IMR-90 (cell line): ENCODE results near the gene KLHL29. TPM values are rescaled to one million over a fixed set of nuclear protein-coding genes. Genes with fewer than 3 reads are reported as not detected.

Experiments
- ATAC-seq: fragments of 200-7000 bp; cut with Tn5 transposase; 2 replicates; pipeline ENCODE4 v1.9.1; 2020; ENCODE audit warnings: low read depth, mild to moderate bottlenecking, moderate library complexity
- BruUV-seq: library from RNA; stranded (reverse); fragments of 400-500 nt; replicated peaks from 2 replicates; lab custom pipeline; 2021; lab: Mats Ljungman, UMichigan
- CTCF ChIA-PET: fragments of 300-600 bp; formaldehyde crosslinking; extraction: SDS; loops from one replicate; lab custom pipeline; 2021; ENCODE audit warnings: antibody characterized with exemption; lab: Yijun Ruan, JAX
- POLR2A ChIA-PET: fragments of 300-600 bp; sonication (Branson Sonifier 250); formaldehyde crosslinking; loops from one replicate; lab custom pipeline; 2022; ENCODE audit warnings: antibody characterized with exemption; ENCODE audit not compliant: unreplicated experiment; lab: Charles Lee
- DNase-seq: peaks from one replicate; pipeline ENCODE4 v3.0.0; 2013
- H2AFZ ChIP-seq: replicated peaks from 2 replicates; pipeline ENCODE3; 2013; ENCODE audit warnings: low read length, mild to moderate bottlenecking; ENCODE audit not compliant: poor library complexity
- H2AK5ac ChIP-seq: 2 replicates; pipeline ENCODE4 v1.6.1; 2013; ENCODE audit warnings: low read depth, low read length, inconsistent platforms
- H2AK9ac ChIP-seq: replicated peaks from 2 replicates; pipeline ENCODE3; 2013; ENCODE audit warnings: mild to moderate bottlenecking, low read depth, low read length, moderate library complexity; ENCODE audit not compliant: poor library complexity
- H2BK120ac ChIP-seq: 2 replicates; pipeline ENCODE4 v1.6.1; 2013; ENCODE audit warnings: low read depth, low read length, inconsistent platforms
- H2BK15ac ChIP-seq: 3 replicates; pipeline ENCODE4 v1.6.1; 2013; ENCODE audit warnings: low read depth, low read length, inconsistent platforms
- H2BK20ac ChIP-seq: 2 replicates; pipeline ENCODE4 v1.6.1; 2013; ENCODE audit warnings: low read depth, mild to moderate bottlenecking, inconsistent platforms, low read length, moderate library complexity
- H2BK5ac ChIP-seq: 2 replicates; pipeline ENCODE4 v1.6.1; 2013; ENCODE audit warnings: mild to moderate bottlenecking, low read depth, low read length, inconsistent platforms; ENCODE audit not compliant: poor library complexity, severe bottlenecking
- H3K14ac ChIP-seq: replicated peaks from 2 replicates; pipeline ENCODE4 v1.6.1; 2013; ENCODE audit warnings: low read depth, low read length, inconsistent platforms
- H3K18ac ChIP-seq: 2 replicates; pipeline ENCODE4 v1.6.1; 2013; ENCODE audit warnings: low read depth, low read length, control low read depth
- H3K23ac ChIP-seq: 2 replicates; pipeline ENCODE4 v1.6.1; 2013; ENCODE audit warnings: low read depth, low read length, inconsistent platforms
- H3K27ac ChIP-seq: 2 replicates; pipeline ENCODE4 v1.5.1; 2013; ENCODE audit warnings: mild to moderate bottlenecking, control low read depth, low read length; ENCODE audit not compliant: insufficient read depth
- H3K27me3 ChIP-seq: 2 replicates; pipeline ENCODE4 v1.6.1; 2013; ENCODE audit warnings: low read length; ENCODE audit not compliant: control insufficient read depth, insufficient read depth
- H3K36me3 ChIP-seq: 2 replicates; pipeline ENCODE4 v1.6.1; 2013; ENCODE audit warnings: low read length, mixed read lengths; ENCODE audit not compliant: control insufficient read depth, insufficient read depth
- H3K4ac ChIP-seq: 2 replicates; pipeline ENCODE4 v1.6.1; 2013; ENCODE audit warnings: low read depth, low read length, inconsistent platforms
- H3K4me1 ChIP-seq: 2 replicates; pipeline ENCODE4 v1.6.1; 2013; ENCODE audit warnings: low read length, mixed read lengths; ENCODE audit not compliant: control insufficient read depth, insufficient read depth
- H3K4me2 ChIP-seq: 2 replicates; pipeline ENCODE4 v1.6.1; 2013; ENCODE audit warnings: low read depth, mild to moderate bottlenecking, control low read depth, low read length, moderate library complexity
- H3K4me3 ChIP-seq: 2 replicates; pipeline ENCODE4 v1.5.1; 2013; ENCODE audit warnings: low read depth, mild to moderate bottlenecking, control low read depth, low read length, moderate library complexity; ENCODE audit not compliant: insufficient read depth
- H3K56ac ChIP-seq: 2 replicates; pipeline ENCODE4 v1.6.1; 2013; ENCODE audit warnings: low read length, inconsistent platforms; ENCODE audit not compliant: insufficient read depth; ENCODE audit errors: extremely low read depth
- H3K79me1 ChIP-seq, 2 experiments: 2 replicates each; pipeline ENCODE4 v1.6.1; 2013; ENCODE audit warnings: low read length in 2 of 2, inconsistent platforms in 1 of 2, low read depth in 1 of 2
- H3K9ac ChIP-seq: 2 replicates; pipeline ENCODE4 v1.6.1; 2013; ENCODE audit warnings: low read depth, low read length, control low read depth
- H3K9me1 ChIP-seq: 2 replicates; pipeline ENCODE4 v1.6.1; 2013; ENCODE audit warnings: low read length, inconsistent platforms; ENCODE audit not compliant: insufficient read depth
- H3K9me3 ChIP-seq: 2 replicates; pipeline ENCODE4 v1.6.1; 2013; ENCODE audit warnings: low read length; ENCODE audit not compliant: control insufficient read depth, insufficient read depth
- H4K20me1 ChIP-seq: 2 replicates; pipeline ENCODE4 v1.6.1; 2013; ENCODE audit warnings: low read length, inconsistent platforms; ENCODE audit not compliant: insufficient read depth
- H4K5ac ChIP-seq: 2 replicates; pipeline ENCODE4 v1.6.1; 2013; ENCODE audit warnings: mild to moderate bottlenecking, low read depth, low read length, control low read depth
- H4K8ac ChIP-seq, 2 experiments: 2 replicates each; pipeline ENCODE4 v1.6.1; 2013; ENCODE audit warnings: low read depth in 2 of 2, low read length in 2 of 2, control low read depth in 1 of 2, inconsistent platforms in 1 of 2
- H4K91ac ChIP-seq: 2 replicates; pipeline ENCODE4 v1.6.1; 2013; ENCODE audit warnings: low read depth, low read length, inconsistent platforms; ENCODE audit not compliant: insufficient read depth
- FOS ChIP-seq: fragments of 150-350 bp; IDR thresholded peaks from 2 replicates; pipeline ENCODE4 v1.6.1; 2016; ENCODE audit warnings: low read depth, low read length
- POLR2A ChIP-seq: IDR thresholded peaks from 2 replicates; pipeline ENCODE4 v1.6.1; 2012; ENCODE audit warnings: mild to moderate bottlenecking, low read depth, low read length
- WGBS, 2 experiments: methylation state at CpG; one replicate each; pipeline versions ENCODE4 v1.1.5 to v1.1.7; 2013; ENCODE audit warnings: missing lambda C conversion rate in 2 of 2; ENCODE audit not compliant: insufficient read length in 1 of 2; ENCODE audit errors: extremely low coverage in 2 of 2; 5-methylcytosine and 5-hydroxymethylcytosine counted together
- dilution Hi-C: fragments of 300-500 bp; cut with HindIII; formaldehyde crosslinking; loops from one replicate; pipeline ENCODE4 v1.14.3; 2018; ENCODE audit warnings: low sequenced_read_pairs; ENCODE audit not compliant: unreplicated experiment
- in situ Hi-C: fragments of 300-500 bp; cut with MboI; formaldehyde crosslinking; loops from 3 replicates; pipeline ENCODE4 v1.14.3; 2019; ENCODE audit warnings: low sequenced_read_pairs, inconsistent platforms, mixed read lengths
- intact Hi-C: fragments of 100-400 bp; cut with micrococcal nuclease; formaldehyde crosslinking; loops from 2 replicates; pipeline ENCODE4 v1.10.0; 2022
- polyA plus RNA-seq, 3 experiments: library from polyadenylated mRNA; depleted of rRNA; stranded (reverse); fragments of >200 nt; gene quantifications; 2 replicates each; pipeline ENCODE4 v1.2.3, GENCODE V29; 2012; ENCODE audit warnings: low replicate concordance in 1 of 3
- total RNA-seq: library from RNA; depleted of rRNA; stranded (reverse); fragments of >200 nt; gene quantifications from 2 replicates; pipeline ENCODE4 v1.2.3, GENCODE V29; 2012

KLHL29 gene
- total and polyA plus RNA-seq, 2 of the 4 experiments (the other 2 are of a cell fraction): 2.0 to 8.0 TPM

DNA sequence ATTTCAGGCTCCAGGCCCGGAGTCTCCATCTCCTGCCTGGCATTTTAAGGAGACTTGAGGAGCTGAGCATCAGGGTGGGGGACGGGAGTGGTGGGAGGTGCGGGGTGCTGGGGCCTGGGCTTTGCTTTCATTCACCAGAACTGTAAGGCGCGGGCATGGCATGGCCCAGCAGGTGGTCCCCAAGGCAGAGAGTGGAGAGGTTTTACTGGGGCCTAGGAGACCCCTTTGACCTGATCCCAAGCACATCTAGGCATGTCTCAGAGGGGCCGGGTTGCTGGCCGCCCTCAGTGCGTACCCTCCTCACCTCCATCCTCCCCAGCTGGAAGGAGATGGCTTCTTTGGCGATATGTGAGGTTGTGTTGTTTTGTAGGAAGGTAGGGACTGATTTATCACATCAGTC, 172.5 kb downstream of the KLHL29 start:
- Histone ChIP-seq H3K27me3 (no peaks in the 10 kb centered on the region), H3K14ac (no peak overlapping the region), H4K8ac (no peak overlapping the region), H3K79me1 (peaks cover 0 to under 1% of the 10 kb centered on the region in 2 experiments; a peak in 2 of 4 replicates), H2AFZ (no peak overlapping the region), H3K36me3 (no peaks in the 10 kb centered on the region), H4K20me1 (peaks cover 3% of the 10 kb centered on the region; the same call in 1 of the 2 replicates), H3K27ac (no peak overlapping the region), H3K23ac (no peak overlapping the region), H3K4ac (no peak overlapping the region), H3K4me1 (no peaks in the 10 kb centered on the region), H3K9ac (no peak overlapping the region), H2AK9ac (no peak overlapping the region), H3K9me1 (no peaks in the 10 kb centered on the region; the same call in 1 of the 2 replicates), H3K4me2 (no peak overlapping the region), H2AK5ac (no peak overlapping the region), H2BK15ac (no peak overlapping the region), H2BK5ac (no peak overlapping the region), H4K91ac (no peak overlapping the region), H3K9me3 (no peaks in the 10 kb centered on the region), H4K5ac (no peak overlapping the region), H3K56ac (no peak overlapping the region), H3K4me3 (no peak overlapping the region), H2BK20ac (no peak overlapping the region), H3K18ac (no peak overlapping the region), H2BK120ac (no peak overlapping the region)
- in situ Hi-C loops (no loop called here), dilution Hi-C loops (no loop called here), intact Hi-C loops (no loop called here)
- WGBS, 2 experiments: 100% methylated on average over 4 of the region's 9 CpGs; no CpG with 5 or more reads in 1 of the 2 experiments
- DNase-seq: no peak
- BruUV-seq: no TSS peak
- POLR2A ChIA-PET: no interaction called here
- TF ChIP-seq POLR2A (no peak), FOS (no peak)
- CTCF ChIA-PET: no interaction called here
- no peak for ATAC-seq
